ENCODE data around the gene BPIFB1.

Gene BPIFB1

GRCh38 chr20:33273117-33273851, 9.7 kb upstream of the BPIFB1 start:
- peak in 1 of 5 experiments; percentile 57 for DNase-seq

DNA sequence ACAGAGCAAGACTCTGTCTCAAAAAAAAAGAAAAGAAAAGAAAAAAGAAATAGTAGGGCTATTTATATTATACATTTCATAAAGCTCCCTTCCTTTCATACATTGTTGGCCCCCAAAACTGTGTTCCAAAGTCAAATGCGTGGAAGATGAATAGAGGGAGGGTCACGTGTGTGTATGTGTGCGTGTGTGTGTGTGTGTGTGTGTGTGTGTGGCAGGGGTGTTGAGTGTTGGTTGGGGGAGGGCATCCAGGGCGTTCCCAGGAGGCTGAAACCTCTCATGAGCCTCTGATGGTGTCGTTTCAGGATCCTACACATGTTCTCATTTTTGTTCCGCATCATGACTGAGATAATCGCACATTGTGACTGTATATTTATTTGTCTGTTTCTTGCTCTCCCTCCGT, 7.8 kb upstream of the BPIFB1 start:
- no peak for DNase-seq

DNA sequence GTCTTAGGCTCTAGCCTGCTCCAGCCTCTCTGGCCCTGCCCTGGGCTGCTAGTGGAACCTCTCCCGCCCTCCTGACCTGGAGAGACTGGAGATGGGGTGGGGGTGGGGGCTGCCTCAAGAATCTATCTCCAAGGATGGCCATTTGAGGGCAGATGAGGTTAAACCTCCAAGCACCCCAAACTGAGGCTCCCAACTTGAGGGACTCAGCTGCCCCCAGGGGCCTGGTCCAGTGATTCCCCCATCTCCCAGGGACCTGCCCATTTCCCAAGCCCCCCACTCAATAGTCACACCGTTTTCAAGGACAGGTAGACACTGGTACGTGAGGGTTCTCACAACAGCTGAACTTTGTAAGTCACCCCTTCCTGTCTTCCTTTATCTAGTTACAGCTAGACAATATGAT, 7.1 kb upstream of the BPIFB1 start:
- no peak for DNase-seq

DNA sequence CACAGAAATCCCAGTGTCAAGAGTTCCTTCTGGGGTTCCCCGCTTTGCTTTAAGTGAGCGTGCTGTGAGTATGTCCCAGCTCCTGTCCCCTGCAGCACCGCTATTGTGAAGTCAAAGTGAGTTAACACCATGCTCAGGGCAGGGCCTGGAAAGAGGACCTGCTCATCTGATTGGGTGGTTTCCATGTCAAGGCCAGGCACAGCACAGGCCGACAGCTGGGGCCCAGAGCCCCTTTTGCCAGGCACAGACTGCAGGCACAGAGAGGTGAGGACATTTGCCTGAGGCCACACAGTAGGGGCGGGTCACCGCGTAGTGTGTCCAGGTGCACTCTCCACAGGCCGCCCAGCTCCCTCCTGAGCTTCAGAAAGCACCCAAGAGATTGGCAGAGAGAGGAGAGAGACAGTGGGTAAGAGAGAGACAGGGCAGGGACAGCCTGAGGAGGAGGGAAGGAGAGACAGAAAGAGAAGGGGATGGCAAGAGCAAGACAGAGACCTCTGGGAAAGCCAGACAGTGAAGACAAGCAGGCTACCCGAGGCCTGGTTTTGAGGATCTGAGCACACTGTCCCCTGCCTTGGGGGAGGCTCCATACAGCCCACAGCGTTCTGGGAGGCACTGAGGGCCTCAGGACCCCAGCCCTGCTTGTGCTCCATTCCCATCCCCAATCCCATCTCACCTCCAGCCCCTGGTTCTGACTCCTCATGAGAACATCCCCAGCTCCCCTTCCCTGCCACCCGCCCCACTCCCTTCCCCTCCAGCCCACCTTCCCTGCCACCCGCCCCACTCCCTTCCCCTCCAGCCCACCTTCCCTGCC, 6.5 kb upstream of the BPIFB1 start:
- no peak for DNase-seq

DNA sequence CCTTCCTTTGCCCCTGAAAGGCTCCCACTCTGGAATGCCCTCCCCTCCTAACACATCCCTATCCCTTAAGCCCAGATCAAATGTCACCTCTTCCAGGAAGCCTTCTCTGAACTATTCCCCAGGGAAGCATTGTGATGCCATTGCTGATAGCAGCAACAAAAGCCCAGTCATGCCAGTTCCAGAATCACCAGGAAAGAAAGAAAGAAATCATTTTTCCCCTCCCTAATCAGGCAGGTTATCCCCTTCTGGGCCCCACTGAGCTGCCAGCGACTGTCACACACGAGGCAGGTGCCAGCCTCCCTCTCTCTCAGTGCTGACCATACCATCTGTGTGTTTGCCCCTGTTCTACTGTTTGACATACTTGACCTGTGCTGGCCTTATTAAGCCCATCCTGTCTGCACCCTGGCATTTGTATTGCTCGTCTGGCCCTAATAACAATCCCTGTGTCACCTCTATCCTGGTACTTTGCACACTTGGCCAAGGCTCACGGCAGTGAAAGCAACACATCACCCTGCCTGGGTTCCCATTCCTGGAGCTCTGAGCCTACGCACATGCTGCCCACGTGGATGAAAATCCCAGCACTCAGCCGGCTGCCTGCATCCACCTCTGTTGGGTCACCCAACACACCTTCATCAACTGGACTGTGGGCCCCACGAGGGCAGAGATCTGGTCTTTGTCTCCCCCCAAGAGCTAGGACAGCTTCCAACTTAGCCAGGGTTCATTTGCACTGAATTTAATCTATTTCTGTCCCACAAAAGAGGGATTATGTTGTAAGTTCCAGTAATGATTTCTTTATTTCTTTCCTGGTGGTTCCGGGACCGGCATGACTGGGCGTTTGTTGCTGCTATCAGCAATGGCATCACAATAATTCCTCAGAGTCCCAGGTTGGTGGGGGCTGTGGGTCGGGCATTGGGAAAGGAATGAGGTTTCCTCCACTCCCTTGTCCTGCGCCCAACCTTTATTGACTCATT, 5.3 kb upstream of the BPIFB1 start:
- no peak for DNase-seq

GRCh38 chr20:33278700-33279099, 4.3 kb upstream of the BPIFB1 start:
- DNase-seq, result no peak

DNA sequence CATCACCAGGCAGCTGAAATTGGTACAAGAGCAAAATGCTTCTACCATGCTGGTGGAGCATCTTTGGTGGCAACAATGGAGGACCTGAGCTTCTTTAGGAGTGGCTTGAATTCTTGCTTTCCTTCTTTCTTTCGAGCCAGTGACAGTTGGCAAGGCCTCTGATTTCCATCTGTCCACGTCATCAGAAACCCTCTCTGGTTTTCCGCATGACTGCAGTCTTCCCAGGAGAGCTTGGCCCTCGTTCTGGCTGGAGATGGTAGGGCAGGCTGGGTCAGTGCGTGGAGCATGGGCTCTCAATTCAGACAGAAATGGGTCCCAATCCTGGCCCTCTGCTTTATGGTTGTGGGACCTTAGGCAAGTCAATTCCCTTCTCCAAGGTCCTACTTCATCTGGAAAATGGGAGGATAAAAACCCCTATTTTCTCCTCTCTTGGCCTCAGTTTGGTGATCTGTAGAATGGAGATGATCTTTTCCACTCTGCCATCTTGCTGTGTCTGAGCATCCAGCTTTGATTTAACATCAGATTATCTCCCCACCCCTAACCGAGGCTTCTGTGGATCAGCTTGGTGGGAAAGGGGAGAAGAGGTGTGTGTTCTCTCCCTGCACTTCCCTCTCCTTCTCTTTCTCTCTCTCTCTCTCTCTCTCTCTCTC, 3.6 kb upstream of the BPIFB1 start:
- DNase-seq, result no peak

- DNase-seq, result no peak
These were observed 2.9 kb upstream of the BPIFB1 start for GRCh38 chr20:33280000-33280680.

- DNase-seq, result no peak
These were observed 2.2 kb upstream of the BPIFB1 start for GRCh38 chr20:33280775-33281174.

DNA sequence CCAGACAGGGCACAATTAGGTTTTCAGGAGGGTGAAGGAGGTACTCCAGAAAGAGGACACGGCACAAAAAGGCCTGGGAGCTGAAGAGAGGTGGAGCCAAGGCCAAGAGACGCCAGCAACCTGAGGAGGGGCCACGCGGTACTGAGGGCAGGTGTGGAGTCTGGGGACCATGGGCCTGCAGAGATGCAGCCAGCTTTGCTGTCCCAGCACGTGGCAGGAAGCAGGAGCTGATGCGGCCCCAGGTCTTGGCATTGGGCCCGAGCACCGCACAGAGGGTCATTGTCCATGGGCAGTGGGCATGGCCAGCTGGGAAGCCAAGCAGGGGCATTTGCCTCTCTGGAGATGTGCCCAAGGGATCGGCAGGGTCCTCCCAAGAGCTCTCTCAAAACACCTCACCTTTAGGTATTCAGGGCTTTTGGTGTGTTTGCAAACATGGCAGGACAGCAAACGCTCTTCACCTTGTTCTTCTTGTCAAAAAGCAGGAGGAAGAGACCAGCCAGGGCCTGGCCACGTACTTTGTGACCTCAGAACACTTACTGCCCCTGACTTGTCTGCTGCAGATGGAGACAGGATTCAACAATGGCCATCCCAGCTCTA, 1.4 kb upstream of the BPIFB1 start:
- DNase-seq, result no peak

DNA sequence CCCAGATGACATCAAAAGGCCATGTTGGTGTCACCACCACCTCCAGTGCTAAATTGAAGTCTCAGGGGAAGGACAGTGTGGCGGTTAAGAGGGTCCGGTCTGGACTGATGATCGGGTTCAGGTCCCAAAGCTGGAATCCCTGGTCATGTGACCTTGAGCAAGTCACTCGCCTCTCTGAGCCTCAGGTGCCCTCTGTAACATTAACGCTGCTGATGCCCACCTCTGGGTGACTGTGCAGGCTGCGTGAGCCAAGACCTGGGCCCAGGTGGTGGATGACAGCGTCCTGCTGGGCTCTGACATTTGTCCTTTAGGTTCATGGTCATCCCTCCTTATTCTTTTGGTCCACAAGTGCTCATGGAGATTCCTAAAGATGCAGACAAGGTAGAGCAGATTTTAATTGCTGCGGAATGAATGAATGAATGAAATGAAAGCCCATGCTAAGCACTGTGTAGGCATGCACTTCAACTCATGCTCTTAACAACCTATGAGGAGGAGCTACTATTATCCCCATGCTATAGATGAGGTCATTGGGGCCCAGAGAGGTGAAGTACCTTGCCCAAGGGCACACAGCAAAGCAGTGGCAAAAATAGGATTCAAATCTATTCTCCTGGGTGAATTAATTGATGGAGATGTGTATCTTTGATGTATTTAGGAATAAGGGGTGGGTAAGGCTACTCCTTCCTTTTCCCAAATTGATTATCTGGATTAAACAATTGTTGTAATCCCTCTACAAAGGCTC, 649 bp upstream of the BPIFB1 start:
- no peak for DNase-seq

- DNase-seq, result no peak
These were observed 1.3 kb downstream of the BPIFB1 start for GRCh38 chr20:33284284-33284683.

- DNase-seq, result no peak
These were observed 1.9 kb downstream of the BPIFB1 start for GRCh38 chr20:33284937-33285336.

- no peak for DNase-seq
These were observed 3.0 kb downstream of the BPIFB1 start for GRCh38 chr20:33285861-33286495.

DNA sequence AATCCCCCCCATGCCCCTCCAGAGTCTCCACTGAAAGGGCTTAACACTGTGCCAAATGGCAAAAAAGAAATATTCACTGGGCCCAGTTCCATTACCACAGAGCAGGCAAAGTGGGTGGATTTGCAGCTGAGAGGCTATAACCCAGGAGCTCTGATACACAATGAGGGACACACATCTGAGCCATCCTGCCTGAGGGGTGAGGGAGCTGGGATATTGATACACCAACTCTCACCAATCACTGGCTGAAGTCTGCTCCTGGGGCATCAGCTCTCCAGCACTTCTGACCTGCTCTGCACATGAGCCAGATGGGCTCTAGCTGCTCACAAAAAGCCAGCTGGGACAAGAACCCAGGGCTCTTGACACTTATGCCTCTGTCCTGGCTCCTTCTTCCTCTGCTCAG, 4.9 kb downstream of the BPIFB1 start:
- no peak for DNase-seq

GRCh38 chr20:33290852-33291251, 7.8 kb downstream of the BPIFB1 start:
- no peak for DNase-seq

DNA sequence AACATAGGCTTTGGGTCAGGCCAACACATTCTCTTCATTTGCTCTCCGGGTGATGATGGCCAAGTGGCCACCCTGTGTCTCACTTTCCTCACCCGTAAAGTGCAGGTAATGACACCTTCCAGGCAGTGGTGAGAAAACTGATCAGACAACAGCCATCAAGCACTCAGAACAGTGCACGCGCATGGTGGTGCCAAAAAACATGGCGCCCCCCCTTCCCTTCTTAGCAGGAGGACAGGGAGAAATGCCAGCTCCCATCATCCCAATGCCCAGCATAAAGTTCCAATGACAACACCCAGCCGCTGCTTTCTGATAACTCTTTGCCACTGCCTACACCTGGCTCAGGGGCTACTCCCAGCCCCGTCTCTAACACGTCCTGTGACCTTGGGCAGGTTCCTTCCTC, 8.4 kb downstream of the BPIFB1 start:
- DNase-seq, result no peak

DNA sequence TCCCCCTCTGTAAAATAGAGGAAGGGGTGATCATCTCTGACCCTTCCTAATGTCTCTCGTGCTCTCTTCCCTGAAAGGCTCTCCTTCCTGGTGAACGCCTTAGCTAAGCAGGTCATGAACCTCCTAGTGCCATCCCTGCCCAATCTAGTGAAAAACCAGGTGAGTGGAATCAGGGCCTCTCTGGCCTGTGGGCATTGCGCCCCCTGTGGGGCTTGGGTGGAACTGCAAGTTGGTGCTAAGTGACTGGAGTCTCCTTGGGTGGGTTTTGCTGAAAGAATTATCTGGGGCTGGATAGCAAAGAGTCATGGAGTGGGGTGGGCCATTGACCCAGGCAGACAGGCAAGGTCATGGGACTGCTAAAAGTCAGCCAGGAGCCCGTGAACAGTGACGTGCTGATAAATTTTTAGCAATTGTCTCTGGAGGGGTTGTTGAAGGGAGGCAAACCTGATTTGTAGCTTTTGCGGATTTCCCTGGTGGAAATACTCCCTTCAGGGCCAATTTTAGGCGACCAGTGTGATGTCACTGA, 8.9 kb downstream of the BPIFB1 start:
- peak; percentile 19 to 60 (median 47) for DNase-seq

DNA sequence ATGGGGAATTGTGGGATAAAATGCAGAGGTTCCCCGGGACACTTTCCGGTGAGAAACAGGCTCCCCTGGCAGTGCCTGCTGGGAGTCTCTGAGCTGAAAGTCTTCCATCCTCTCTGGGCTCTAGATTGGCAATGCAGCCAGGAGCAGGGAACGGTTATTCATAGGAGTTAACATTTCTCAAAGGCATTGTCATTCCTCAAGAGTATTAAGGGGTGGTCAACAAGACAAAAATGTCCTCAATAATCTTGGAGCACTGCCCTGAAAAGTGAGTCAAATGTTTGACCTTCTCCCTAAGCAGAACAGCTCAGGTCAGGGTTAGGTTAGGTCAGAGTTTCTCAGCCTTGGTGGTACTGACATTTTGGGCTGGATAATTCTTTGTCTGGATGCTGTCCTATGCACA, 13.2 kb downstream of the BPIFB1 start:
- DNase-seq, result no peak

DNA sequence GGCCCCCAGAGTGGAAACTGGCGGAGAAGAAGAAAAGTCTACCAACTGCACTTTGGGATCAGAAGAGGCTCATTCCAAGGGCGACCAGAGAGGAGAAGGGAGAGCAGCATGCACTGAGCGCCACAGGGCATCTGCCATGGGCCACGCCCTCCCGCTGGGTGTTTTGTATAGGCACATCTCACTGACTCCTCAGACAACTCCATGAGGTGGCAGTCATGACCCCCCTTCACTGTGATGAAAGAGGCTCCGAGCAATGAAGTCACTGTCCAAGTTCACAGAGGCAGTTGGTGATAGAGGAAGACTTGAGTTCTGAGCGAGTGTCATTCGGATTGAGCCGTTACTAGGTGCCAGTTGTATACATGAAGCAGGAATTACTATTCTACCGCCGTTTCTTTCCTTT, 15.4 kb downstream of the BPIFB1 start:
- DNase-seq, result no peak
